Upper lobe of left lung (tissue), 6 donors: ENCODE measurements around the gene DYNLT3. TPM values are rescaled to one million over a fixed set of nuclear protein-coding genes. Genes with fewer than 3 reads are reported as not detected.

ENCODE experiments used
- ATAC-seq, 2 donors: fragments of 200-7000 bp; cut with Tn5 transposase; one replicate each; pipeline ENCODE4 v1.9.1; 2022; ENCODE audit warnings: mild to moderate bottlenecking in 2 of 2, moderate library complexity in 2 of 2; ENCODE audit not compliant: low FRiP score in 2 of 2
- DNase-seq, 2 donors: peaks; one replicate each; pipeline ENCODE4 v3.0.0-alpha.2; 2019 to 2020
- H3K27ac ChIP-seq, 4 donors: fragments of 200-600 bp; sonication (generic); one replicate each; pipeline ENCODE4 v1.5.1; 2016 to 2019
- H3K27me3 ChIP-seq, 4 donors: fragments of 200-600 bp; sonication (generic); one replicate each; pipeline ENCODE4 v1.5.1; 2017 to 2019
- H3K36me3 ChIP-seq, 4 donors: fragments of 200-600 bp; sonication (generic); one replicate each; pipeline ENCODE4 v1.5.1; 2016 to 2019
- H3K4me1 ChIP-seq, 4 donors: fragments of 200-600 bp; sonication (generic); one replicate each; pipeline ENCODE4 v1.5.1; 2018 to 2019
- H3K4me3 ChIP-seq, 4 donors: fragments of 200-600 bp; sonication (generic); one replicate each; pipeline ENCODE4 v1.5.1; 2017 to 2019; ENCODE audit warnings: mild to moderate bottlenecking in 2 of 4, moderate library complexity in 1 of 4
- H3K9me3 ChIP-seq, 4 donors: fragments of 200-600 bp; sonication (generic); one replicate each; pipeline ENCODE4 v1.5.1; 2018 to 2019
- CTCF ChIP-seq, 6 experiments: fragments of 450-650 bp in 4 of 6; fragments of 200-600 bp in 2 of 6; sonication (generic) in 2 of 6; IDR thresholded peaks; one replicate each; pipeline ENCODE4 v1.5.1; 2016 to 2019; ENCODE audit warnings: antibody characterized with exemption in 6 of 6
- EP300 ChIP-seq, 4 donors: sonication (generic); formaldehyde crosslinking; IDR thresholded peaks; one replicate each; pipeline ENCODE4 v1.5.1; 2017; ENCODE audit warnings: antibody characterized with exemption in 4 of 4, control low read depth in 2 of 4
- POLR2A ChIP-seq, 4 donors: fragments of 450-650 bp; IDR thresholded peaks; one replicate each; pipeline ENCODE4 v1.5.1; 2016 to 2017; ENCODE audit warnings: antibody characterized with exemption in 4 of 4, mild to moderate bottlenecking in 2 of 4
- POLR2AphosphoS5 ChIP-seq, 2 donors: sonication (generic); formaldehyde crosslinking; IDR thresholded peaks; one replicate each; pipeline ENCODE4 v1.5.1; 2017; ENCODE audit warnings: antibody characterized with exemption in 2 of 2
- WGBS, 2 donors: methylation state at CpG; one replicate each; pipeline ENCODE4 v1.1.5; 2017 to 2018; 5-methylcytosine and 5-hydroxymethylcytosine counted together
- total RNA-seq, 6 donors: library from RNA; depleted of rRNA in 4 of 6; stranded (reverse); fragments of >200 nt in 4 of 6; gene quantifications; one replicate each; pipeline versions ENCODE4 v1.1.0 to v1.2.1, GENCODE V29; 2016 to 2021
- donor health status: DM: no; HTN: no; CAD: no; lungs with moderate emphysema.
- donor health status: DM: no; HTN: yes; CAD: no; lungs with severe emphysema.

The DYNLT3 gene
- total RNA-seq, 6 donors from 2014 or later: 4.1 to 38.2 (median 23.5) TPM

GRCh38 chrX:37867536-37868153 lies 20.3 kb upstream of the DYNLT3 start:
- Histone ChIP-seq H3K4me3 (no peak overlapping the region), H3K4me1 (no peaks in the 10 kb centered on the region), H3K36me3 (no peaks in the 10 kb centered on the region), H3K27ac (no peak overlapping the region), H3K9me3 (no peaks in the 10 kb centered on the region), H3K27me3 (no peaks in the 10 kb centered on the region)
- DNase-seq (no peak), ATAC-seq (no peak)
- TF ChIP-seq POLR2A (IDR thresholded peaks at IDR 0.05): no peak
- no peak for TF ChIP-seq CTCF (IDR thresholded peaks at IDR 0.05)
- no peak for TF ChIP-seq EP300 (IDR thresholded peaks at IDR 0.05)
- TF ChIP-seq POLR2AphosphoS5 (IDR thresholded peaks at IDR 0.05): no peak
- WGBS, 2 donors: 70 to 100% methylated on average over 3 of the region's 3 CpGs

GRCh38 chrX:37863728-37864127 lies 16.4 kb upstream of the DYNLT3 start:
- H3K27me3 ChIP-seq: no peaks in the 10 kb centered on the region
- H3K4me1 ChIP-seq: no peaks in the 10 kb centered on the region
- no peak overlapping the region for H3K27ac ChIP-seq
- ATAC-seq (no peak), DNase-seq (no peak)
- no peaks in the 10 kb centered on the region for H3K36me3 ChIP-seq
- H3K9me3 ChIP-seq: no peaks in the 10 kb centered on the region
- TF ChIP-seq POLR2AphosphoS5 (IDR thresholded peaks at IDR 0.05) (no peak), EP300 (IDR thresholded peaks at IDR 0.05) (no peak), POLR2A (IDR thresholded peaks at IDR 0.05) (no peak), CTCF (IDR thresholded peaks at IDR 0.05) (no peak)
- WGBS, 2 donors: 59 to 82% methylated on average over 3 of the region's 3 CpGs
- no peak overlapping the region for H3K4me3 ChIP-seq

- Histone ChIP-seq H3K9me3 (no peaks in the 10 kb centered on the region), H3K27me3 (no peaks in the 10 kb centered on the region), H3K27ac (no peak overlapping the region), H3K36me3 (no peaks in the 10 kb centered on the region), H3K4me1 (no peaks in the 10 kb centered on the region), H3K4me3 (no peak overlapping the region)
- DNase-seq (no peak), ATAC-seq (no peak)
- TF ChIP-seq POLR2A (IDR thresholded peaks at IDR 0.05) (no peak), POLR2AphosphoS5 (IDR thresholded peaks at IDR 0.05) (no peak), EP300 (IDR thresholded peaks at IDR 0.05) (no peak), CTCF (IDR thresholded peaks at IDR 0.05) (no peak)
Measured at GRCh38 chrX:37862851-37863250, 15.5 kb upstream of the DYNLT3 start.

GRCh38 chrX:37860721-37861120 lies 13.3 kb upstream of the DYNLT3 start:
- no peak for TF ChIP-seq POLR2AphosphoS5 (IDR thresholded peaks at IDR 0.05)
- no peak for TF ChIP-seq EP300 (IDR thresholded peaks at IDR 0.05)
- TF ChIP-seq CTCF (IDR thresholded peaks at IDR 0.05): no peak
- TF ChIP-seq POLR2A (IDR thresholded peaks at IDR 0.05): no peak
- no peak overlapping the region for H3K4me3 ChIP-seq
- DNase-seq (no peak), ATAC-seq (no peak)
- no peak overlapping the region for H3K27ac ChIP-seq
- no peaks in the 10 kb centered on the region for H3K27me3 ChIP-seq
- no peaks in the 10 kb centered on the region for H3K4me1 ChIP-seq
- WGBS, 2 donors: 58 to 65% methylated on average over 6 of the region's 6 CpGs
- no peaks in the 10 kb centered on the region for H3K9me3 ChIP-seq
- no peaks in the 10 kb centered on the region for H3K36me3 ChIP-seq

GRCh38 chrX:37854748-37855147 lies 7.4 kb upstream of the DYNLT3 start:
- no peak overlapping the region for H3K4me3 ChIP-seq
- no peak for ATAC-seq
- H3K27me3 ChIP-seq: no peaks in the 10 kb centered on the region
- H3K4me1 ChIP-seq: no peaks in the 10 kb centered on the region
- H3K9me3 ChIP-seq: no peaks in the 10 kb centered on the region
- DNase-seq: no peak
- TF ChIP-seq CTCF (IDR thresholded peaks at IDR 0.05): no peak
- TF ChIP-seq EP300 (IDR thresholded peaks at IDR 0.05): no peak
- TF ChIP-seq POLR2AphosphoS5 (IDR thresholded peaks at IDR 0.05): no peak
- TF ChIP-seq POLR2A (IDR thresholded peaks at IDR 0.05): no peak
- no peak overlapping the region for H3K27ac ChIP-seq
- WGBS, 2 donors: 34 to 56% methylated on average over 2 of the region's 2 CpGs
- H3K36me3 ChIP-seq: no peaks in the 10 kb centered on the region
